Activated T-cell treated with anti-CD3 and anti-CD28 coated beads, Interleukin-2, amount 50 U/mL, for 24 hours (primary cell): ENCODE measurements around the gene FAM43B.

Source experiments
- DNase-seq: peaks from one replicate; pipeline ENCODE4 v3.0.0-alpha.2; 2020
- H3K27ac Mint-ChIP-seq: 2 replicates; pipeline ENCODE4 v1.8.0; 2020; ENCODE audit warnings: mild to moderate bottlenecking, mixed read lengths
- H3K27me3 Mint-ChIP-seq: 2 replicates; pipeline ENCODE4 v1.8.0; 2020; ENCODE audit warnings: mixed read lengths
- H3K36me3 Mint-ChIP-seq: 2 replicates; pipeline ENCODE4 v1.8.0; 2020; ENCODE audit warnings: low read depth, mixed read lengths
- H3K4me1 Mint-ChIP-seq: 2 replicates; pipeline ENCODE4 v1.8.0; 2020; ENCODE audit warnings: low read depth, mixed read lengths
- H3K4me3 Mint-ChIP-seq: 2 replicates; pipeline ENCODE4 v1.8.0; 2020; ENCODE audit warnings: mild to moderate bottlenecking, moderate library complexity, mixed read lengths
- H3K9me3 Mint-ChIP-seq: 2 replicates; pipeline ENCODE4 v1.8.0; 2020; ENCODE audit warnings: mixed read lengths

The FAM43B gene

DNA sequence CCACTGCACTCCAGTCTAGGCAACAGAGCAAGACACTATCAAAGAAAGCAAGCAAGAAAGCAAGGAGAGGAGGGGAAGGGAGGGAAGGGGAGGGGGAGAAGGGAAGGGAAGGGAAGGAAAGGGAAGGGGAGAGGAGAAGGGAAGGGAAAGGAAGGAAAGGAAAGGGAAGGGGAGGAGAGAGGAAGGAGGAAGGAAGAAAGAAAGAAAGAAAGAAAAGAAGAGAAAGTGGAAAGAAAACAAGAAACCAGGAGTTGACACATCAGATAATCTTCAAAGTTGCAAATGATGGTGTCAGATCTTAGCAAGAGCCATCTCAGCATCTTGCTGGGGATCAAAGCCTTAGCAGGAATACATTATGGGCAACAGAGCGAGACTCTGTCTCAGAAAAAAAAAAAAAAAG lies 21.6 kb downstream of the FAM43B start:
- Mint-ChIP-seq H3K27me3 (peaks cover 47% of the 10 kb centered on the region), H3K4me1 (peaks cover 3% of the 10 kb centered on the region), H3K4me3 (no peak overlapping the region), H3K36me3 (no peaks in the 10 kb centered on the region), H3K9me3 (peaks cover 5% of the 10 kb centered on the region), H3K27ac (no peak overlapping the region)
- no peak for DNase-seq

DNA sequence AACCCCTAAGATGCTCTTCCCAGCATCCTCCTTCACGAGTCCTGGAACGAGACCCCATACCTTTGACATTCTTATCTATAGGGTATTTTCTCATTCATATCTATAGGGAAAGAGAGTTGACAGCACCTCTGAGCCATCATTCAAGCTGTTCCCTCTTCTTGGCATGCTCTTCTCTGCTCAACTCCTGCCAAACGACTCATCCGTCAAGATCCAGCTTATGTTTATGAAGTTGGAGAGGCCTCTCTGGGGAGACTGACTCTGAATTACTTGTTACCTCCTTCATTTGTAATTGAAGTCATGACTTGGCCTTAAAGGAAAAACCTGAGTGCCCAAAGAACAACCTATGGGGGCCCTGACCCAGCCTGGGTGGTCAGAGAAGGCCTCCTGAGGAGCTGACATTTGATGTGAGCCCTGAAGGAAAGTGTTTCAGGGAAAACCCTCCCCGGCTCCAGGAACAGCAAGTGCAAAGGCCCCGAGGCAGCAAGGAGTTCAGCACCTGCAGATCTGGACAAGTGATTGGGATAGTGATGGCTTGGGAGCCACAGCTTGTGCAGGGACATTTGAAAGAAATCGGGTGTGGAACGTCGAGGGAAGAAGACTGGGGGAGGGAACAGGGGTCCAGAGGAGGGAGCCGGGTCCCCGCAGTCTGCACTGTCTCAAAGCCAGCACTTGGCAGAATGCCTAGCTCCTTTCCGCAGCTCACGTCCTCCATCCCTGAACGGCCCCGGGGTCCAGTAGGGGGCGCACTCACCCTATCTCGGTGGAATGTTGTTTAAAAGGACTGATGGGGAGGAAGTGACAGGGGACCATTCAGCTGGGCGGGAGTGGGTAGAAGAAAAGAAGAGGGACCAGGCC lies 22.5 kb downstream of the FAM43B start:
- Mint-ChIP-seq H3K36me3 (no peaks in the 10 kb centered on the region), H3K4me1 (peaks cover 3% of the 10 kb centered on the region), H3K4me3 (no peak overlapping the region), H3K27ac (no peak overlapping the region), H3K9me3 (peaks cover 5% of the 10 kb centered on the region), H3K27me3 (peaks cover 39% of the 10 kb centered on the region)
- DNase-seq: peak; percentile 73

DNA sequence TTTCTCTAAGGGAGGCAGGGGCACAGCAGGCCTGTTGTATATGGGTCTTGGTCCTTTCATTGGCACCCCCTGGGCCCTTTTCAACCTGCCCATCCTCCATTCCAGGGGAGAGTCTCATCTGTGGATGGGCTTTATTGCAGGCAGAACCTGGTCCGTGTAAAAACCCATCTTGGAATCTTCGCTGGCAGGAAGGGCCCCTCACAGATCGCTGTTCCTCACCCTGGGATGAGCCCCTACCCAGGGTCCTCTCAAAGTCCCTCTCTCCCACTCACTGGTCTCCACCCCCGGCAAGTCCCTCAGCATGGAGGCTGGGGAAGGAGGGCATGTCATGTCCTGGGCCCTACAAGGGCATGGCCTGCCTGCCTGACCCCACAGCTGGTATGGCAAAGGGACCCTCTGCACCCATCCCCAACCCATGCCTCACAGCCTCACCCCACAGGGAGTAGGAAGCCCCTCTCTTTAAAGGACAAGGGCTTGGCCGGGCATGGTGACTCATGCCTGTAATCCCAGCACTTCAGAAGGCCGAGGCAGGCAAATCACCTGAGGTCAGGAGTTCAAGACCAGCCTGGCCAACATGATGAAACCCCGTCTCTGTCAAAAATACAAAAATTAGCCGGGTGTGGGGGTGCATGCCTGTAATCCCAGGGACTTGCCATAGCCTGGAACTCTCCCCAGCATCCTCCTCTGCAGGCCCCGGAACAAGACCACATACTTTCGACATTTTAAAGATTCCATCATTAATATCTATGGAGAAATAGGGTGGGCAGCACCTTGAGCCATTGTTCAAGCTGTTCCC lies 23.4 kb downstream of the FAM43B start:
- H3K9me3 Mint-ChIP-seq: peaks cover 5% of the 10 kb centered on the region
- peaks cover 35% of the 10 kb centered on the region for H3K27me3 Mint-ChIP-seq
- no peak for DNase-seq
- no peaks in the 10 kb centered on the region for H3K36me3 Mint-ChIP-seq
- H3K27ac Mint-ChIP-seq: no peak overlapping the region
- peaks cover 3% of the 10 kb centered on the region for H3K4me1 Mint-ChIP-seq
- H3K4me3 Mint-ChIP-seq: no peak overlapping the region

DNA sequence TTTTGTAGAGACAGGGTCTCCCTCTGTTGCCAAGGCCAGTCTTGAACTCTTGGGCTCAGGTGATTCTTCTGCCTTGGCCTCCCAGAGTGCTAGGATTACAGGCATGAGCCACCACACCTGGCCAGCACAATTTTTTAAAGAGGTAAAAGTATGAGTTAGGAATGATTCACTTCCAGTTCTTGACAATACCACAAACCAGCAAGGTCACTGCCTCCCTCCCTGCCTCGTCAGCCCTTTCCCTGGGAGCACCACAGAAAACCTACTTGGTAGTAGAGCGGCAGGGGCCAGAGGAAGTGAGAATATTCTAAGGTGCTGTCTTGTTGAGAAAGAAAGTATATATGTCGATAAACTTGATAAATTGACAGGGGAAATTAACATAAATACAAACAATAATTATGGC lies 25.7 kb downstream of the FAM43B start:
- Mint-ChIP-seq H3K27me3 (peaks cover 27% of the 10 kb centered on the region), H3K4me3 (no peak overlapping the region), H3K36me3 (no peaks in the 10 kb centered on the region), H3K4me1 (peaks cover 3% of the 10 kb centered on the region), H3K27ac (no peak overlapping the region), H3K9me3 (no peaks in the 10 kb centered on the region)
- DNase-seq: no peak

DNA sequence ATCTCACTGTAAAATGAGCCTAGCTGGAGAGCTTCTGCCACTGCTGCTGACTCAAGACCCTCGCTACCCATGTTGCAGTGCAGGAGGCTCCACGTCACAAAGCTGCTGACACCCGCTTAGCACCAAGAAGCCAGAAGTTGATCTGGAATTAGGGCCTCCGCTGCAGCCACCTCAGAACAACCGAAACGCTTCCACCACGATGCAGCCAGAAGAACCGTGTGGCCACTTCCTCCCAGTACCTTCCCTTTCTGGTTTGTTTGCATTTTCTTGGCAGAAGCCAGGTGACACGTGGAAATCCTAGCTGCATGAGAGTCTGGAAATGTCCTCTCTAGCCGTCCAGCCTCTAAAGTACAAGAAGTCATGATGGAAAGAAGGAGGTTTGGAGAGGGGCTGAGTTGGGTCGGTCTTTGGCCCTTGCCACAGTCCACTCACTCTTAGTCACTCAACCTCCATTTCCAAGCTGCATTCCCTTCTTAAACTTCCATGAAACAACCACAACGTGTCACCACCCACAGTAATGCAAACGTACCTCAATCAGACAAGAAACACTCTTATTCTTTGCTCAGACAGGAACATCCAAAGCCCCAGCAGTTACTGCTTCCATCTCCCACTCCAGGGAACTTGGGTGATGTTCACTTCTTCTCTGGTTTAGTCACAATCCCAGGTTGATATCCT lies 26.5 kb downstream of the FAM43B start:
- Mint-ChIP-seq H3K27me3 (peaks cover 21% of the 10 kb centered on the region), H3K9me3 (no peaks in the 10 kb centered on the region), H3K4me3 (no peak overlapping the region), H3K27ac (no peak overlapping the region), H3K4me1 (peaks cover 3% of the 10 kb centered on the region), H3K36me3 (no peaks in the 10 kb centered on the region)
- DNase-seq: no peak

DNA sequence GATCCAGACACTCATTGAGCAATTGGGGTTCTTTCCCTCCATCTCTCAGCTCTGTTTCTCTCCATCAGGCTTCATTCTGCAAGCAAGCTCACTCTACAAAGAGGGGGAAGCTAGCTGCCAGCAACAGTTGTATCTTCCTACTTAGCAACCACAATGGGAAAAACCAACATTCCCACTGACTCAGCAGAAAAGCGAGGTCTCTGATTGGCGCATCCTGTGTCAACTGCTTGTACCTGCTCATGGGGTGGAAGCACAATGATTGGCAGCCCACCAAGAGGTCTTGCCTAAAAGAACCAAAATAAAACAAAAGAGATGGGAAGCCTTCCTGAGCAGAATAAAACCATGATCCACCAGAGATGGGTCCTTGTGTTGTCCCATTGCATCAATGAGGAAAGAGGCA lies 32.5 kb downstream of the FAM43B start:
- peaks cover 40% of the 10 kb centered on the region for H3K27me3 Mint-ChIP-seq
- H3K36me3 Mint-ChIP-seq: no peaks in the 10 kb centered on the region
- H3K4me1 Mint-ChIP-seq: peaks cover 4% of the 10 kb centered on the region
- no peak for DNase-seq
- no peak overlapping the region for H3K4me3 Mint-ChIP-seq
- H3K9me3 Mint-ChIP-seq: no peaks in the 10 kb centered on the region
- H3K27ac Mint-ChIP-seq: no peak overlapping the region

DNA sequence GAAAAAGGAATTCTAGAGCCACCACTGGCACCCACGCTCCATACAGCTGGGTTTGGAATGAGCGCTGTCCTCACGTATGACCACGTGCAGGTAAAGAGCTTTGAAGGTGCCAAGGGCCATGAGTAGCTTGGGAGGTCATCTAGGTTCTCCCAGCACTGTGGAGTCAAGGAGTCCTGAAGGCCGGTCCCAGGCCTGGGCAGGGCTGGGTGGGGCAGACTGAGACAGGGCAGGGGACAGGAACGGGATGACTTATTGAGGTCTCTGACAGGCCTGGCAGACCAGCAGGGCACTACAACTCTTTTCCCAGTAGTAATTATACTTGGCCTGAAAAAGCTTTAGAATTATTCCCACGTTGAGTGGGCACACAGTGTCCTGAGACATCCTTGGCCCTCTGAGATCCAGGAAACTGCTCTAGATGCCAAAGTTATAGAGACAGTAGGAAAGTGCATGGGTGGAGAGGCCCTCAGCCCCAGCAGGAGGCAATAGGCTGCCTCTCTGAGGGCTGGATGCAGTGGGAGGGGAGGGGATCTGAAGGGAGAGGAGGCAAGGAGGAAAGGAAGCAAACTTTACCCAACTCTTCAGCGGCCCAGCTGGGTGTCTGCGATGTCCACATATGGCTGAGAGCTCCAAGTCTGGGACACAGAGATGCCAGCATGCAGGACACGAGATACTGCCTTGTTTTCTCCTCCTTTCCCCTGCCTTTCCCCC lies 34.7 kb downstream of the FAM43B start:
- Mint-ChIP-seq H3K4me3 (no peak overlapping the region), H3K9me3 (no peaks in the 10 kb centered on the region), H3K4me1 (peaks cover 4% of the 10 kb centered on the region), H3K27me3 (peaks cover 51% of the 10 kb centered on the region), H3K36me3 (no peaks in the 10 kb centered on the region), H3K27ac (no peak overlapping the region)
- DNase-seq: no peak

DNA sequence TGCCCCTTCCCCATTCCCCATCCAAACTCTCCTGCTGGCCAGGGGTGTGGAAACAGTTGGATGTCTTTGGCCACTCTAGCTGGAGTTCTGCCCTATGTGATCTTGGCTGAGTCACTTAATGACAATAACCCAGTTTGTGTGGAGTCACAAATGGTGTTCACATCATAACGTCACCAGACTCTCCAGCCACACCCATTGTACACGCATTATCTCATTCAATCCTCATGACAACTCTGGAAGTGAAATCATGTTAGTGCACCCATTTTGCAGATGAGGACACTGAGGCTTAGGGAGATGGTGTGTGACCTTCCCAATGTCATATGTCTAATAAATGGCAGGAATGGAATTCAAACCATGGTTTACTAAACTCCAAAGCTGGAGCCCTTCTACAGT lies 35.3 kb downstream of the FAM43B start:
- DNase-seq: no peak
- Mint-ChIP-seq H3K4me1 (peaks cover 4% of the 10 kb centered on the region), H3K4me3 (no peak overlapping the region), H3K27me3 (peaks cover 52% of the 10 kb centered on the region), H3K9me3 (no peaks in the 10 kb centered on the region), H3K27ac (no peak overlapping the region), H3K36me3 (no peaks in the 10 kb centered on the region)

DNA sequence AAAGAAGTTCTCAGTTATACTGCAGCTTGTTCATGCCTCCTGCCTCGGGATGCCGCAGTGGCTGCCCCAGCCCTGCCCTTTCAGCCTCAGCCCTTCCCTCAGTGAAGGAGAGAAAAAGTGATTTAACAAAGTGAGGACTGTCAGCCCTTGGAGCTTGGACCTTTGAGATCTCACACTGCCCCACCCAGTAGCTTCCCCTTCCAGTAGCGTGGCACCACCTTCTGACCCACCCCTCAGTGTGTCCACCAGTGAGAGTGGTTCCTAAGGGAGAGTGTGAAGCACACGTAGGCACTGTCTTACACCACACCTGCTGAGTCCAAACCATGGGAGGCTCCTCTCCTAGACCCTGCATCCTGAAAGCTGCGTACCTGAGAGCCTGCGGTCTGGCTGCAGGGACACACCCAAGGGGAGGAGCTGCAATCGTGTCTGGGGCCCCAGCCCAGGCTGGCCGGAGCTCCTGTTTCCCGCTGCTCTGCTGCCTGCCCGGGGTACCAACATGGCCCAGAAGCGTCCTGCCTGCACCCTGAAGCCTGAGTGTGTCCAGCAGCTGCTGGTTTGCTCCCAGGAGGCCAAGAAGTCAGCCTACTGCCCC lies 36.4 kb downstream of the FAM43B start, which contains the start of gene CDA:
Gene CDA (plus strand): TSS at position 464 of the 592 bp plus-strand sequence. CDS start 33 bp downstream, at position 497.
- no peaks in the 10 kb centered on the region for H3K9me3 Mint-ChIP-seq
- H3K4me3 Mint-ChIP-seq: no peak within 1 kb of the TSS

DNA sequence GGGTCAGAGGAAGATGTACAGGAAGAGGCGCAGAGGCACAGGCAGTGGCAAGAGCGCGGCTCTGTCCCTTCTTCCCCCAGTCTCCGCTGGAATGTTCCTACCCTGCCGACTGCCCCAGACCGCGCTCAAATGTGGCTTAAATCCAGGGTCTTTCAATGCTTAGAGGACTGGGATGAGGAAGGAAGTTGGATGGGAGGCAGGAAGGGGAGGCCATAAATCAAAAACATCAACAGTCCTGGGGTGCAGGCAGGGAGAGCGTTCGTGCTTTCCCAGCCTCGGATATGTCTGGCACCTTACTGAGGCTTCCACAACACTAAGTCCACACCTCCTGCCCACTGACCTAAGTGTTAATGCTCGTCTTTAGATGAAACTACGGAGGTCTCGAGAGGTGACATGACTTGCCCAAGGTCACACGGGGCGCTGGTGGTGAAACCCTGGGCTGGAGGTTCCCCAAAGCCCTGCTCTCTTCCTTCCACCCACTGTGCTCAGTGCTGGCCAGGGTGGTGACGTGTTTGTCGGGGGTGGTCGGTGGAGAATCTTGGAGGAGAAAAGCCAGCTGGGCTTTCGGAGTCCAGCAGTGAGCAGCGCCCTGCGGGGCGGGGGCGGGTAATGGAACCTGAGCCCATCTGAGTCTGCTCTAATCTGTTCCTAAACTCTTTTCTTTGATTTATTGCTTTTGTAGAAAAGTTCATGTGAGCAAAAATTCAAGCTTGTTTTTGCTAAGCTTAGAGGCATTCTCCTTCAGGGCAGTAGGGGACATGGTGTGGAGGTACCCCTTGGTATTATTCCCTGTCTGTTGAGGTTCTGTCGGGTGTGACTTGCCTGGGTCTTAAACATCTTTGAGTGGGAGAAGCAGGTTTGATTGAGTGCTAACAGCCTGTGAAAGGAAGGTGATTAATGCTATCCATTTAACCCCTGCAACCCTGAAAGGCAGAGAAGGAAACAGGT lies 37.2 kb downstream of the FAM43B start:
- DNase-seq: no peak
- Mint-ChIP-seq H3K4me1 (peaks cover 4% of the 10 kb centered on the region), H3K4me3 (no peak overlapping the region)

More for the DNA sequence above, 36.4 kb downstream of the FAM43B start, which contains the start of gene CDA:
- Mint-ChIP-seq H3K36me3 (no peaks in the 10 kb centered on the region), H3K27ac (no peak within 1 kb of the TSS), H3K27me3 (peaks cover 53% of the 10 kb centered on the region), H3K4me1 (peaks cover 4% of the 10 kb centered on the region)
- no peak for DNase-seq

DNA sequence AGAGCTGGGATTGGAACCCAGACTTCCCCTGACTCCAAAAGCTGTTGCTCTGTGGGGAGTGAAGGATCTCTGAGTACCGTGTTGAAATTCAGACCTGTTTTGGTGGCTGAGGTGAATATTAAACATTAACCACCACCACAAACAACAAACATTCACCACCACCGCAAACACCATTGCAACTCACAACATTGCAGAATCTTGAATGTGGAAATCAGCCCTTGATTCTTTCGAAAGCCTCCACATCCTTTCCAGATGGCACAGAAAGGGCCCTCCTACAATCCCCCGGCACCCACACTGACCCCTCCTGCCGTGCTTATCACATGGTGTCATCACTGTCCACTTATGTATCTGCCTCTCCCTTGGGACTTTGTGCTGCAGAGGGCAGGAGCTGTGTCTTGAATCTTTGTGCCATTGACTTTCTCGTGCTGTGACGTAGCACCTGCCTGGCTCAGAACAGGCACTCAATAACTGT lies 38.0 kb downstream of the FAM43B start:
- Mint-ChIP-seq H3K4me3 (no peak overlapping the region), H3K4me1 (peaks cover 4% of the 10 kb centered on the region), H3K9me3 (no peaks in the 10 kb centered on the region), H3K27ac (no peak overlapping the region), H3K36me3 (no peaks in the 10 kb centered on the region), H3K27me3 (peaks cover 56% of the 10 kb centered on the region)
- no peak for DNase-seq

More for the DNA sequence above, 37.2 kb downstream of the FAM43B start:
- Mint-ChIP-seq H3K27ac (no peak overlapping the region), H3K27me3 (peaks cover 53% of the 10 kb centered on the region), H3K9me3 (no peaks in the 10 kb centered on the region), H3K36me3 (no peaks in the 10 kb centered on the region)

DNA sequence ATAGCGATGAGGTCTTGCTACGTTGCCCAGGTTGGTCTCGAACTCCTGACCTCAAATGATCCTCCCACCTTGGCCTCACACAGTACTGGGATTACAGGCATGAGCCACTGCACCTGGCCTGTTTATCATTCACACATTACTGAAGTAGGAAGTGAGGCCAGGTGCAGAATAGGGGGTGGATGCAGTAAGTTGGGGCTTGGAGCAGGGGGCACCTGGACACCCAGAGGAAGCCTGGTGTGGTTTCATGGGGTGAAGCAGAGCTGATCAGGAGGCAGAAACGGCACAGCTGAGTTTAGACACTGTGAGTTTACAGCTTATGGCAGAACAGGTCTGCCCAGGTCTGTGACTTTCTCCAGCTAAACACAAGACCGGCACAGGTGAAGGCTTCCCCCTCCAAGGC lies 41.4 kb downstream of the FAM43B start:
- peaks cover 40% of the 10 kb centered on the region for H3K27me3 Mint-ChIP-seq
- H3K4me3 Mint-ChIP-seq: no peak overlapping the region
- H3K27ac Mint-ChIP-seq: no peak overlapping the region
- DNase-seq: no peak
- H3K4me1 Mint-ChIP-seq: peaks cover 4% of the 10 kb centered on the region
- H3K36me3 Mint-ChIP-seq: no peaks in the 10 kb centered on the region
- H3K9me3 Mint-ChIP-seq: no peaks in the 10 kb centered on the region

DNA sequence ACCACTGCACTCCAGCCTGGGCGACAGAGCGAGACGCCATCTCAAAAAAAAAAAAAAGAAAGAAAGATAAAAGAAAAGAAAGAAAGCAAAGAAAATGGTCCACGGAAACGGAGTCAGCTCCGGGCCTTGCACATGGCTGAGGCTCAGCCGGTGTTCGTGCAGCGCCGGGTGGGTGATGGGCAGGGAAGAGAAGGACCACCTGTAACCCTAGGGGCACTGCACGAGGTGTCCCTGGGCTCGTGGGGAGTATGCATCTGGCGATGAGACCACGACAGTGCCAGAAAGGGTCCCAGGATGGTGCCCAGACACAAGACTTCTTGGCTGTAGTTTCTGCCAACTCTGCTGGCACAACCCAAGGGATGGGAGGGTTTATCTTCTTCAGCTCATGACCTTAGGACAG lies 42.4 kb downstream of the FAM43B start:
- Mint-ChIP-seq H3K36me3 (no peaks in the 10 kb centered on the region), H3K9me3 (no peaks in the 10 kb centered on the region), H3K4me3 (no peak overlapping the region)

More for the DNA sequence above, 42.4 kb downstream of the FAM43B start:
- H3K27me3 Mint-ChIP-seq: peaks cover 30% of the 10 kb centered on the region
- no peak for DNase-seq
- H3K4me1 Mint-ChIP-seq: no peaks in the 10 kb centered on the region
- no peak overlapping the region for H3K27ac Mint-ChIP-seq
